Smooth muscle cell (in vitro differentiated cells): ENCODE results near the gene ITSN1. TPM values are rescaled to one million over a fixed set of nuclear protein-coding genes. Genes with fewer than 3 reads are reported as not detected.

Experiments
- DNase-seq: peaks from one replicate; lab custom pipeline; 2025; ENCODE audit not compliant: unreplicated experiment; lab: John Stamatoyannopoulos, UW
- H2AFZ ChIP-seq: fragments of 200-600 bp; sonication (generic); 2 replicates; pipeline ENCODE4 v1.6.0; 2016; ENCODE audit warnings: antibody characterized with exemption, low read depth, mild to moderate bottlenecking
- H3F3A ChIP-seq: fragments of 200-600 bp; sonication (generic); 2 replicates; pipeline ENCODE4 v1.6.0; 2017; ENCODE audit warnings: antibody characterized with exemption, low read depth
- H3K27ac ChIP-seq: fragments of 200-600 bp; sonication (generic); 2 replicates; pipeline ENCODE4 v1.5.1; 2016; ENCODE audit warnings: low read depth, mild to moderate bottlenecking
- H3K27me3 ChIP-seq: fragments of 200-600 bp; sonication (generic); 2 replicates; pipeline ENCODE4 v1.6.1; 2016; ENCODE audit warnings: low read depth, mild to moderate bottlenecking
- H3K36me3 ChIP-seq: fragments of 200-600 bp; sonication (generic); 2 replicates; pipeline ENCODE4 v1.5.1; 2016; ENCODE audit warnings: low read depth
- H3K4me1 ChIP-seq: fragments of 200-600 bp; sonication (generic); 2 replicates; pipeline ENCODE4 v1.5.1; 2016; ENCODE audit warnings: low read depth
- H3K4me2 ChIP-seq: fragments of 200-600 bp; sonication (generic); 2 replicates; pipeline ENCODE4 v1.6.0; 2016; ENCODE audit warnings: mild to moderate bottlenecking
- H3K4me3 ChIP-seq: fragments of 200-600 bp; sonication (generic); 2 replicates; pipeline ENCODE4 v1.5.1; 2016; ENCODE audit warnings: mild to moderate bottlenecking
- H3K79me2 ChIP-seq: fragments of 200-600 bp; sonication (generic); 2 replicates; pipeline ENCODE4 v1.6.0; 2016; ENCODE audit warnings: low read depth, mild to moderate bottlenecking
- H3K9ac ChIP-seq: fragments of 200-600 bp; sonication (generic); 2 replicates; pipeline ENCODE4 v1.6.0; 2016; ENCODE audit warnings: low read depth
- H3K9me3 ChIP-seq: fragments of 200-600 bp; sonication (generic); replicated peaks from 2 replicates; pipeline ENCODE4 v1.5.1; 2016; ENCODE audit warnings: low read depth
- H4K20me1 ChIP-seq: fragments of 200-600 bp; sonication (generic); 2 replicates; pipeline ENCODE4 v1.6.0; 2016; ENCODE audit warnings: low read depth
- CTCF ChIP-seq: fragments of 200-600 bp; sonication (generic); IDR thresholded peaks from 2 replicates; pipeline ENCODE4 v1.5.1; 2017; ENCODE audit warnings: borderline replicate concordance, mild to moderate bottlenecking, antibody characterized with exemption; ENCODE audit not compliant: insufficient read depth, poor library complexity, severe bottlenecking
- WGBS: methylation state at CpG from one replicate; pipeline ENCODE4 v1.1.7; 2016; ENCODE audit warnings: low lambda C conversion rate; 5-methylcytosine and 5-hydroxymethylcytosine counted together
- polyA plus RNA-seq: library from polyadenylated mRNA; unstranded; fragments of >200 nt; fragmentation: Nextera tagmentation; extraction: Ambion mirVana; gene quantifications from 2 replicates; pipeline ENCODE4 v1.2.1, GENCODE V29; 2016
- total RNA-seq: library from RNA; depleted of rRNA; stranded (reverse); fragments of >200 nt; gene quantifications from 2 replicates; pipeline ENCODE4 v1.2.3, GENCODE V29; 2014

Gene ITSN1
- total and polyA plus RNA-seq, 2 experiments from 2014 or later = 36.4 to 76.5 TPM

- Histone ChIP-seq H3K27ac (no peak overlapping the region), H3K36me3 (no peaks in the 10 kb centered on the region), H3K79me2 (peaks cover 100% of the 10 kb centered on the region), H3K4me2 (no peak overlapping the region), H4K20me1 (peaks cover 88% of the 10 kb centered on the region), H3K27me3 (no peaks in the 10 kb centered on the region), H3K9ac (no peak overlapping the region), H3K9me3 (no peaks in the 10 kb centered on the region), H3K4me3 (no peak overlapping the region), H3F3A (no peaks in the 10 kb centered on the region), H2AFZ (no peak overlapping the region), H3K4me1 (peaks cover 29% of the 10 kb centered on the region)
- 87% methylated on average over 6 of the region's 6 CpGs for WGBS
- DNase-seq = no peak
- no peak for TF ChIP-seq CTCF
These were observed 49.8 kb downstream of the ITSN1 start for GRCh38 chr21:33691945-33692603.

- H3F3A ChIP-seq = no peaks in the 10 kb centered on the region
- H3K4me3 ChIP-seq = no peak overlapping the region
- no peak for TF ChIP-seq CTCF
- no peak for DNase-seq
- no peak overlapping the region for H3K9ac ChIP-seq
- WGBS = 80% methylated on average over 2 of the region's 2 CpGs
- H4K20me1 ChIP-seq = peaks cover 99% of the 10 kb centered on the region
- no peak overlapping the region for H2AFZ ChIP-seq
- no peaks in the 10 kb centered on the region for H3K9me3 ChIP-seq
- H3K4me2 ChIP-seq = no peak overlapping the region
- no peaks in the 10 kb centered on the region for H3K27me3 ChIP-seq
- H3K36me3 ChIP-seq = no peaks in the 10 kb centered on the region
- H3K4me1 ChIP-seq = peaks cover 41% of the 10 kb centered on the region
- no peak overlapping the region for H3K27ac ChIP-seq
- peaks cover 100% of the 10 kb centered on the region for H3K79me2 ChIP-seq
These were observed 53.5 kb downstream of the ITSN1 start for GRCh38 chr21:33695813-33696212.

- Histone ChIP-seq H3K27me3 (no peaks in the 10 kb centered on the region), H3K9ac (no peak overlapping the region), H3K36me3 (no peaks in the 10 kb centered on the region), H3K4me1 (peaks cover 39% of the 10 kb centered on the region), H3F3A (no peaks in the 10 kb centered on the region), H3K79me2 (peaks cover 100% of the 10 kb centered on the region), H3K4me2 (no peak overlapping the region), H2AFZ (no peak overlapping the region), H3K4me3 (no peak overlapping the region), H3K27ac (no peak overlapping the region), H4K20me1 (peaks cover 97% of the 10 kb centered on the region), H3K9me3 (no peaks in the 10 kb centered on the region)
- WGBS = 83% methylated on average over 5 of the region's 5 CpGs
- no peak for DNase-seq
- TF ChIP-seq CTCF = no peak
These were observed 54.2 kb downstream of the ITSN1 start for GRCh38 chr21:33696465-33696864.
